ENCODE measurements around the gene OR51A4. TPM values are rescaled to one million over a fixed set of nuclear protein-coding genes. Genes with fewer than 3 reads are reported as not detected.

The OR51A4 gene
- total RNA-seq, 1 donor from 2014 or later: not detected

DNA sequence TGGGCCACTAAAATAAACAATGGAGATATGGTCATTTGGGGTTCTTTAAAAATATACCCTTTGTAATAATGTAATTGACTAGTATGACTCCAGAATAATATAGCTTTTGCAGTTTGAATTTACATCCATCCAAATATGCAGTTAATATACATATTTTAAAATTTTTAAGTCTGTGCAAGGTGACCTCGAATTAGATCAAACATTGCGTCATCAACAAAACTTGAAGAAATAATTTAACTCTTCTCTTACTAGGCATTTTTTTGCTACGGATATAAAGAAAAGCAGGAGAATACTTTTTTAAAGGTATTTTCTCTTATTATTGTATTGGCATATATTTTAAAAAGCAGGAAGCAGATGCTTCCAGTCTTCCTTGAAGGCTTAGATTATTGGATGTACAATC lies 10.7 kb downstream of the OR51A4 start:
- Mint-ChIP-seq H3K4me1 (ENCODE audit: low read depth, unreplicated experiment) (no peaks in the 10 kb centered on the region), H3K27ac (ENCODE audit: unreplicated experiment) (no peak overlapping the region), H3K27me3 (ENCODE audit: low read depth, unreplicated experiment) (peaks cover 2% of the 10 kb centered on the region), H3K4me3 (ENCODE audit: unreplicated experiment) (no peak overlapping the region), H3K36me3 (ENCODE audit: low read depth, unreplicated experiment) (no peaks in the 10 kb centered on the region), H3K9me3 (ENCODE audit: unreplicated experiment) (no peaks in the 10 kb centered on the region)
- no peak overlapping the region for H3K4me2 ChIP-seq (ENCODE audit: low read length)
- FAIRE-seq (no peak), DNase-seq (ENCODE audit: low read depth) (no peak)
- no peaks in the 10 kb centered on the region for H3K9me3 ChIP-seq (ENCODE audit: insufficient read depth, low read depth, low read length)
- H3K4me1 ChIP-seq (ENCODE audit: insufficient read depth, low read length): no peaks in the 10 kb centered on the region
- no peaks in the 10 kb centered on the region for H4K20me1 ChIP-seq (ENCODE audit: insufficient read depth, low read length)
- no peaks in the 10 kb centered on the region for H3K79me2 ChIP-seq (ENCODE audit: insufficient read depth, low read length)
- no peaks in the 10 kb centered on the region for H3K27me3 ChIP-seq (ENCODE audit: insufficient read depth, low read length)
- H3K4me3 ChIP-seq (ENCODE audit: insufficient read depth, low read depth, low read length): no peak overlapping the region
- no peak overlapping the region for H2AFZ ChIP-seq (ENCODE audit: low read depth, low read length)
- H3K9ac ChIP-seq (ENCODE audit: low read length): no peak overlapping the region
- no peak for TF ChIP-seq EZH2 (IDR thresholded peaks at IDR 0.05; ENCODE audit: insufficient read depth, low read length)
- TF ChIP-seq, protein P1, sequence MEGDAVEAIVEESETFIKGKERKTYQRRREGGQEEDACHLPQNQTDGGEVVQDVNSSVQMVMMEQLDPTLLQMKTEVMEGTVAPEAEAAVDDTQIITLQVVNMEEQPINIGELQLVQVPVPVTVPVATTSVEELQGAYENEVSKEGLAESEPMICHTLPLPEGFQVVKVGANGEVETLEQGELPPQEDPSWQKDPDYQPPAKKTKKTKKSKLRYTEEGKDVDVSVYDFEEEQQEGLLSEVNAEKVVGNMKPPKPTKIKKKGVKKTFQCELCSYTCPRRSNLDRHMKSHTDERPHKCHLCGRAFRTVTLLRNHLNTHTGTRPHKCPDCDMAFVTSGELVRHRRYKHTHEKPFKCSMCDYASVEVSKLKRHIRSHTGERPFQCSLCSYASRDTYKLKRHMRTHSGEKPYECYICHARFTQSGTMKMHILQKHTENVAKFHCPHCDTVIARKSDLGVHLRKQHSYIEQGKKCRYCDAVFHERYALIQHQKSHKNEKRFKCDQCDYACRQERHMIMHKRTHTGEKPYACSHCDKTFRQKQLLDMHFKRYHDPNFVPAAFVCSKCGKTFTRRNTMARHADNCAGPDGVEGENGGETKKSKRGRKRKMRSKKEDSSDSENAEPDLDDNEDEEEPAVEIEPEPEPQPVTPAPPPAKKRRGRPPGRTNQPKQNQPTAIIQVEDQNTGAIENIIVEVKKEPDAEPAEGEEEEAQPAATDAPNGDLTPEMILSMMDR (IDR thresholded peaks at IDR 0.05; ENCODE audit: insufficient read depth, low read depth, low read length): no peak
- H3K27ac ChIP-seq (ENCODE audit: low read depth, low read length): no peak overlapping the region
- H3K36me3 ChIP-seq (ENCODE audit: insufficient read depth, low read length): no peaks in the 10 kb centered on the region

DNA sequence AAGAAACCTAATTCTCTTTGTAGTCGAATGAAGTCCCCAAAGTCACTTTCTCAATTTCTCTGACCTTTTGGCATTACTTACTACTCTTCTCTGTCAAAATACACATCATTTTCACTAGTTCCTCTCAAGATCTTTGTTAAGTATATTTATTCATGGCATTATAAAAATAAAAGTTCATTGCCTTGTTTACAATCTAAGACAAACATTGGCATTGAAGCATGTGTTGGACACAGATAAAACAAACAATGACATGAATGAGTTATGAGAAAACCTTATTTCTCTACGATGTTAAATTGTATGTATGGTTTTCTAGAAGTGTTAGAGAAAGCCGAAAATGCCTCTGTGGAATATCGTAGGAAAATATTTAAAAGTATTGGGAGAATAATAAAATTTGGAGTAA lies 14.7 kb downstream of the OR51A4 start:
- Mint-ChIP-seq H3K4me1 (ENCODE audit: low read depth, unreplicated experiment) (no peaks in the 10 kb centered on the region), H3K27ac (ENCODE audit: unreplicated experiment) (no peak overlapping the region), H3K27me3 (ENCODE audit: low read depth, unreplicated experiment) (peaks cover 2% of the 10 kb centered on the region), H3K4me3 (ENCODE audit: unreplicated experiment) (no peak overlapping the region), H3K9me3 (ENCODE audit: unreplicated experiment) (no peaks in the 10 kb centered on the region), H3K36me3 (ENCODE audit: low read depth, unreplicated experiment) (no peaks in the 10 kb centered on the region)
- Histone ChIP-seq H3K4me2 (ENCODE audit: low read length) (no peak overlapping the region), H3K79me2 (ENCODE audit: insufficient read depth, low read length) (no peaks in the 10 kb centered on the region), H3K9ac (ENCODE audit: low read length) (no peak overlapping the region), H4K20me1 (ENCODE audit: insufficient read depth, low read length) (no peaks in the 10 kb centered on the region), H3K36me3 (ENCODE audit: insufficient read depth, low read length) (no peaks in the 10 kb centered on the region), H3K27me3 (ENCODE audit: insufficient read depth, low read length) (no peaks in the 10 kb centered on the region), H2AFZ (ENCODE audit: low read depth, low read length) (no peak overlapping the region), H3K4me1 (ENCODE audit: insufficient read depth, low read length) (no peaks in the 10 kb centered on the region), H3K27ac (ENCODE audit: low read depth, low read length) (no peak overlapping the region), H3K9me3 (ENCODE audit: insufficient read depth, low read depth, low read length) (no peaks in the 10 kb centered on the region), H3K4me3 (ENCODE audit: insufficient read depth, low read depth, low read length) (no peak overlapping the region)
- FAIRE-seq: no peak
- TF ChIP-seq, protein P1 (IDR thresholded peaks at IDR 0.05; ENCODE audit: insufficient read depth, low read depth, low read length): no peak
- no peak for TF ChIP-seq EZH2 (IDR thresholded peaks at IDR 0.05; ENCODE audit: insufficient read depth, low read length)
- DNase-seq (ENCODE audit: low read depth): no peak

DNA sequence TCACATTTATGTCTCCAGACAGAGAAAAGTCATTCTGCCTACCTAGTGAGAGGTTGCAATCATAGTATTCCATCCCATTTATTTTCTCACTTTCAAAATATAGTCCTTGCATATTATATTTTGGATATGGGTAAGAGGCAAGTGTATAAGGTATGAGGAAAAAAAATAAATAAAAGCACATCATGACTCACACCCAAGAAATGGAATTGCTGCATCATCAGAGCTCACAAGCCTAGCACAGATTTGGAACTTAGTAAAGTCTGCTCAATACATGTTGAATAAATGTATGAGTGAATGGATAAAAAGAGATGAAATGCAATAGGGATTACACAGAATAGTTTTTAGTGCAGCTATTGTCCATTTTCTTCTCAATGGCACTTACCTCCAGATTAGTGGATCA lies 20.8 kb downstream of the OR51A4 start:
- Mint-ChIP-seq H3K27me3 (ENCODE audit: low read depth, unreplicated experiment) (peaks cover 7% of the 10 kb centered on the region), H3K4me1 (ENCODE audit: low read depth, unreplicated experiment) (no peaks in the 10 kb centered on the region), H3K4me3 (ENCODE audit: unreplicated experiment) (no peak overlapping the region), H3K27ac (ENCODE audit: unreplicated experiment) (no peak overlapping the region), H3K36me3 (ENCODE audit: low read depth, unreplicated experiment) (no peaks in the 10 kb centered on the region), H3K9me3 (ENCODE audit: unreplicated experiment) (no peaks in the 10 kb centered on the region)
- Histone ChIP-seq H2AFZ (ENCODE audit: low read depth, low read length) (no peak overlapping the region), H3K9ac (ENCODE audit: low read length) (no peak overlapping the region), H3K4me3 (ENCODE audit: insufficient read depth, low read depth, low read length) (no peak overlapping the region), H4K20me1 (ENCODE audit: insufficient read depth, low read length) (no peaks in the 10 kb centered on the region), H3K79me2 (ENCODE audit: insufficient read depth, low read length) (no peaks in the 10 kb centered on the region), H3K36me3 (ENCODE audit: insufficient read depth, low read length) (no peaks in the 10 kb centered on the region), H3K4me2 (ENCODE audit: low read length) (no peak overlapping the region), H3K27ac (ENCODE audit: low read depth, low read length) (no peak overlapping the region), H3K9me3 (ENCODE audit: insufficient read depth, low read depth, low read length) (no peaks in the 10 kb centered on the region), H3K4me1 (ENCODE audit: insufficient read depth, low read length) (no peaks in the 10 kb centered on the region), H3K27me3 (ENCODE audit: insufficient read depth, low read length) (no peaks in the 10 kb centered on the region)
- no peak for DNase-seq (ENCODE audit: low read depth)
- FAIRE-seq: no peak
- TF ChIP-seq, protein P1 (IDR thresholded peaks at IDR 0.05; ENCODE audit: insufficient read depth, low read depth, low read length): no peak
